Fibroblast of mammary gland (primary cell): ENCODE data around the gene ASXL1.
"Not testable (repeated sequence)": the region's sequence is repeated elsewhere in the genome, so short reads cannot be mapped to it uniquely, and the experiment has no call there.

Experiments used
- DNase-seq: peaks from one replicate; pipeline ENCODE4 v3.0.0-alpha.2; 2010; ENCODE audit warnings: low read depth
- H3K4me3 ChIP-seq: 2 replicates; pipeline ENCODE4 v1.5.1; 2011; ENCODE audit warnings: low read depth, mild to moderate bottlenecking, low read length, moderate library complexity; ENCODE audit not compliant: control insufficient read depth
- TF ChIP-seq, protein P1 (sequence below): conservative IDR thresholded peaks from 2 replicates; pipeline ENCODE4 v1.5.1; 2011; ENCODE audit warnings: low read depth, low read length, inconsistent platforms; ENCODE audit not compliant: control insufficient read depth, insufficient read depth

ASXL1 gene

DNA sequence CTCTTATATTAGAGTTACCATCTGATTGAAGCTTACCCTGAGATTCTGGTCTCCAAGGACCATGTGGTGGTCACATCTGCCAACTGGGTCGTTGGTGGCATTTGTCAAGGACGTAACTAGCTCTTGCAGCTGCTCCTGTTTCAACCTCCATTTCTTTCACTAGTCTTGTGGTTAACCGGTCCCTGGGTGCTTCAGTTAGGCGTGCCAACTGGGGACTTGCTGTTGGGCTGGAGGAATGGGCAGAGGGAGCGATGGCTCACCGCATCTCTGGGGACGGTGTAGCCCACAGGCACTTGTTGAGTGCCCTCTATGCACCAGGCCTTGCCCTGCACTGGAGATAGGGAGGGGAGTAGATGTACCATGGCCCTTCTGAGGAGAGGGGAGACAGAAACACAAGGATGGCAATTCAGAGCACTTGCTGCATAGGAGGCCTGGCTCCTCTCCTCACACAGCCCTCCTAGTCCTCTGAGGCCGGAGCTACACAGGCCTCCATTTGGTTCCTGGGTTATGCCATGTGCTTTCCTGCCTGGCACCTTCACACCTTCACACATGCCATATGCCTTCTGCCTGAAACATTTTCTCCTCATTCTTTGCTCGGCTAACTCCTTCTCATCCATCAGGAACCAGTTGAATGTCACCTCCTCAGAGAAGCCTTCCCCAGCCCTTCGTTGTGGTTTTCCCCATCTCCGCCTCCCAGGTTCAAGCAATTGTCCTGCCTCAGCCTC is 20.0 kb upstream of the ASXL1 start:
- DNase-seq, result no peak
- no peak overlapping the region for H3K4me3 ChIP-seq
- TF ChIP-seq, protein P1, sequence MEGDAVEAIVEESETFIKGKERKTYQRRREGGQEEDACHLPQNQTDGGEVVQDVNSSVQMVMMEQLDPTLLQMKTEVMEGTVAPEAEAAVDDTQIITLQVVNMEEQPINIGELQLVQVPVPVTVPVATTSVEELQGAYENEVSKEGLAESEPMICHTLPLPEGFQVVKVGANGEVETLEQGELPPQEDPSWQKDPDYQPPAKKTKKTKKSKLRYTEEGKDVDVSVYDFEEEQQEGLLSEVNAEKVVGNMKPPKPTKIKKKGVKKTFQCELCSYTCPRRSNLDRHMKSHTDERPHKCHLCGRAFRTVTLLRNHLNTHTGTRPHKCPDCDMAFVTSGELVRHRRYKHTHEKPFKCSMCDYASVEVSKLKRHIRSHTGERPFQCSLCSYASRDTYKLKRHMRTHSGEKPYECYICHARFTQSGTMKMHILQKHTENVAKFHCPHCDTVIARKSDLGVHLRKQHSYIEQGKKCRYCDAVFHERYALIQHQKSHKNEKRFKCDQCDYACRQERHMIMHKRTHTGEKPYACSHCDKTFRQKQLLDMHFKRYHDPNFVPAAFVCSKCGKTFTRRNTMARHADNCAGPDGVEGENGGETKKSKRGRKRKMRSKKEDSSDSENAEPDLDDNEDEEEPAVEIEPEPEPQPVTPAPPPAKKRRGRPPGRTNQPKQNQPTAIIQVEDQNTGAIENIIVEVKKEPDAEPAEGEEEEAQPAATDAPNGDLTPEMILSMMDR, result no peak

DNA sequence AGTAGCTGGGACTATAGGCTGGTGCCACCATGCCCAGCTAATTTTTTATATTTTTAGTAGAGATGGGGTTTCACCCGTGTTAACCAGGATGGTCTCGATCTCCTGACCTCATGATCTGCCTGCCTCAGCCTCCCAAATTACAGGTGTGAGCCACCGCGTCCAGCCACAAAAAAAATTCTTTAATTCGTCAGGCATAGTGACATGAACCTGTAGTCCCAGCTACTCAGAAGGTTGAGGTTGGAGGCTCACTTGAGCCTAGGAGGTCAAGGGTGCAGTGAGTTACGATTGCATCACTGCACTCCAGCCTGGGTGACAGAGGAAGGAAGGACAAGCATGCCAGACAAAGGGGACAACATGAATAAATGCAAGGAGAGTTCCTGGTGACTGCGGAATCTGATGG is 19.5 kb upstream of the ASXL1 start:
- no peak for DNase-seq
- TF ChIP-seq, protein P1, result no peak
- no peak overlapping the region for H3K4me3 ChIP-seq

DNA sequence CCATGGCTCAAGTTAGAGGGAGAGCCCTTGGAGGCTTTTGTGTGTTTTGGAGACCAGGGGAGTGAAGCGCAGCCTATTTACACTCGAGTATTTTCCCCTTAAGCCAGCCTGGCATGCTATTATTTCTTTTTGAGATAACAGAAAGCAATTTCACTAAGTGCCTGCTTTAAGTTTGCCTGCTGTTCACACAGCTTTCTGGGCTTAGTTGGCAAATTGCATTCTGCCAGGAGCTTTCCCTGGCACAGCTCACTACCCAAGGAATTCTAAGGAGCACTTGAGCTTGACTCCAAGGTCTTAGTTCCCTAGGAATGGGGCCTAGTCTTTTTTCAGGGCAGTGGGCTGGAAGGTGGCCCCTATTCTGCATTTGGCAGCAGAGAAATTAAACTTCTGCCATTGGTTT is 19.0 kb upstream of the ASXL1 start:
- DNase-seq, result no peak
- TF ChIP-seq, protein P1, result no peak
- no peak overlapping the region for H3K4me3 ChIP-seq

DNA sequence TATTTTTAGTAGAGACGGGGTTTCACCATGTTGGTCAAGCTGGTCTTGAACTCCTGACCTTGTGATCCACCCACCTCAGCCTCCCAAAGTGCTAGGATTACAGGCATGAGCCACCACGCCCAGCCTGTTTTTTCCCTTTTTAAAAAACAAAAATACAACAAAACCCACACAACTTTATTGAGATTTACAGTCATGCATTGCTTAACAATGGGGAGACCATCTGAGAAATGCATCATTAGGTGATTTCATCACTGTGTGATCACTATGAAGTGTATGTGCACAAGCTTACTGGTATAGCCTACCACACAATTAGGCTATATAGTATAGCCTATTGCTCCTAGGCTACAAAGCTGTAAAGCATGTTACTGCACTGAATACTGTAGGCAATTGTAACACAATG is 17.1 kb upstream of the ASXL1 start:
- peak; percentile 66 for DNase-seq
- H3K4me3 ChIP-seq, result not testable (repeated sequence)

DNA sequence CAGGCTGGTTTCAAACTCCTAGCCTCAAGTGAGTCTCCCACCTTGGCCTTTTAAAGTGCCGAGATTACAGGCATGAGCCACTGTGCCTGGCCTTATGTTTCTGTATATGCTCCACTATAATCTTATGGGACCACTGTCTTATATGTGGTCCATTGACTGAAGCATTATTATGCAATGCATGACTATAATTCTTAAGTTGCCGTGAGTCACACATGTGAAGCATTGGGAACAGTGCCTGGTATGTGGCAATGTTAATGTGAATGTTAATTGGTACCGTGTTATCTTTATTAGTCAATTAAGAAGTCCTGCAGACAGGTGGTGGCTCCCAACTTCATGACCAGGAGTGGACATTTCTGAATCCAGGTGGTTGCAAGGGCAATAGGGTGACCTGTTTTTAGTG is 14.7 kb upstream of the ASXL1 start:
- H3K4me3 ChIP-seq, result no peak overlapping the region
- TF ChIP-seq, protein P1, result no peak
- DNase-seq, result peak; percentile 94

DNA sequence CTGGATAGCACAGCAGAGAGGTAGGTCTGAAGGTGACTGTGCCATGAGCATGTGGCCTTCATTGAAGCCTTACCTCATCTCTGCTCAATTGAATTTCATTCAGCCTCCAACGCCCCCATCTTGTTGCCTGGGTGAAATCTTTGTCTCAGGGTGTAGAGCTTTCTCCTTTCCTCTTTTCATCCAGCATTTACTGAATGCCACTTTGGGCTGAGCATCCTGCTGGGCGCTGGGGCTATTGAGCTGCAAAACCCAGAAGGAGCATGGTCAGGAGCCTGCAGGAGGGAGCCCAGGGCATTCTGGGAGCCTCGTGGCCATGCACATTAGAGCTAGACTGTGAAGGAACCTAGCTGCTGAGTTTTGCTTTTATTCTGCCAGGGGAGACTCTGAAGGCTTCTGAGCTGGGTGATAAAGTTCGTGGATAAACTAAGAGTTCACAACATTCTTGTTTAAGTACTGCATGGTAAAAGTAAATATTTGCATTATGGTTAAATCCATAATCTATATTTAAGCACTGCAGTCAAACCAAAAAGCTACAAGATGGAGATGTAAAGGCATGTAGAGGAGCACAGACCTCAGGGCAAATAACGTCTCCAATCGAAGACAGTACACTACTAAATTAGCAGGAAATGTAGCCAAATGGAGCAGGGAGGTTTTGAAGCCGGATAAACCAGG is 13.2 kb upstream of the ASXL1 start:
- H3K4me3 ChIP-seq, result no peak overlapping the region
- DNase-seq, result no peak
- TF ChIP-seq, protein P1, result no peak

DNA sequence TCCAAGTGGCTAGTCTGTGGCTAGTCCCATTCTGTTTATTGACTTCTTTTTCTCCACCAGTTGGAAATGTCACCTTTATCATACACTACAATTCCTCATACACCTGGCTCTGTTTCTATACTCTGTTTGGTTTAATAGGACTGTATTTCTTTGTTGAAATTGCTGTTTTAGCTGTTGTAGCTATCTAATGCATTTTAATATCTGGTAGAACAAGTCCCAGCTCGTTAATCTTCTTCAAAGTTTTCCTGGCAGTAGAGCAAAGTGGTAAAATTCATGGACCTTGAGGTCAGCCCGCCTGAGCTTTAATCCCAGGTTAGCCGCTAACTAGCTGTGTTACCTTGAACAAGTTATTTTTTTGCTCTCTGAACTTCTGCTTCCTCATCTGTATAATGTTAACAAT is 9.9 kb upstream of the ASXL1 start:
- H3K4me3 ChIP-seq, result no peak overlapping the region
- TF ChIP-seq, protein P1, result no peak
- DNase-seq, result no peak
